GM12892 (cell line): Measurements from ENCODE around the gene GNL3.

ENCODE experiments used
- POLR2A ChIP-seq: IDR thresholded peaks from 2 replicates; pipeline ENCODE4 v1.6.1; 2011; ENCODE audit warnings: low read depth, low read length, control low read depth
- POLR2AphosphoS5 ChIP-seq: IDR thresholded peaks from 2 replicates; pipeline ENCODE4 v1.6.1; 2011; ENCODE audit warnings: low read depth, low read length, control low read depth

DNA sequence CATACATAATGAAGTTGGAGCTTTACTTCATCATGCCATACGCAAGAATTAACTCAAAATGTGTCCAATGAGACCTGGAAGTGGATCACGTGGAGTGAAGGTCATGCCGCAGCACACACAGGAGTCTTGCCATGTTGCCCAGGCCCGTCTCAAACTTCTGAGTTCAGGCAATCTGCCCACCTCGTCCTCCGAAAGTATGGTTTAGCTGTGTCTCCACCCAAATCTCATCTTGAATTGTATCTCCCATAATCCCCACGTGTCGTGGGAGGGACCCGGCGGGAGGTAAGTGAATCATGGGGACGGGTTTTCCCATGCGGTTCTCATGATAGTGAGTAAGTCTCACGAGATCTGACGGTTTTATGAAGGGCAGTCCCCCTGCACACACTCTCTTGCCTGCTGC lies 45.8 kb downstream of the GNL3 start:
- TF ChIP-seq POLR2AphosphoS5, result no peak
- TF ChIP-seq POLR2A, result no peak
